ENCODE results near the gene CASZ1.
A peak's percentile ranks its signal among the peaks of the same experiment; 100 is the strongest.

The CASZ1 gene

DNA sequence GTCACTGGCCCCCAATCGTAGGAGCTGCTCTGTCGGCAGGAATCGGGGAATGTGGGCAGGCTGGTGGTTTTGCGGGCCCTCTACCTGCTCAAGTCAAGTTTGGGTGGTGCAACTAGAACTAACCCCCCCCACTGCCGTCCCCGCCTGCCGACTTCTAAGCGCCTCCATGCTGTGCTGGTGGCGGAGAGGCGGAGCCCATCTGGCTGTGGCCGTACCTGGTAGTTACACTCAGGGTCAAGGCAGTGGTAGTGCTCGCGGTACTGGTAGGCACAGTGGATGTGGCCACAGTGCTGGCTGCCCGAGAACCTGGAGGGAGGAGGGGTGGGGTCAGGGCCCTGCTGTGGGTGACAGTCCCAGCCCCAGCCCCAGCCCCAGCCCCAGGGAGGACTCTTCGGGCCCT, 140.0 kb downstream of the CASZ1 start:
- H3K36me3 ChIP-seq (ENCODE audit: control insufficient read depth, low read depth, low read length), result no peaks in the 10 kb centered on the region
- no peaks in the 10 kb centered on the region for H3K9me3 ChIP-seq (ENCODE audit: control insufficient read depth, low read depth, low read length)
- no peak overlapping the region for H3K27ac ChIP-seq (ENCODE audit: low read length)
- H3K27me3 ChIP-seq (ENCODE audit: control insufficient read depth, insufficient read depth, low read length), result peaks cover 11% of the 10 kb centered on the region
- no peak overlapping the region for H3K9ac ChIP-seq (ENCODE audit: low read length)
- no peak overlapping the region for H3K4me3 ChIP-seq (ENCODE audit: low read length)
- H3K4me1 ChIP-seq (ENCODE audit: control insufficient read depth, low read depth, low read length), result peaks cover 6% of the 10 kb centered on the region

DNA sequence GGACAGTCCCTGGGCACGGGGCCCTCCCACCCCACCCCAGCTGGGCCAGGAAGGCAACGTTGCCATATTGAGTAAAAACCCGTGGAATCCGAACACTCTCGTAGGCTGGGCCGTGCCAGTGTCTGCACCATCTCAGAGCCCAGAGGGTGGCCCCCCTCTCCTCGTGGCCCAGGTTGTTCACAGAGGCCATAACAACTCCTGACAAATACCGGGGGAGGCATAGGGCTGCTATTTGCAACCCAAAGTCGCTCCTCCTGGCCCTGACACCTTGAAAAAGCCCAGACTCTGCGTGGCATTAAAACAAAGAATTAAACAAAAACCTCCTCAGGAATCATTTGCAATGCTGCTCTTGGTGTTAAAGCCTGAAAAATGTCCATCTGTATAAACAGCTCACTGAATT, 141.4 kb downstream of the CASZ1 start:
- no peak overlapping the region for H3K9ac ChIP-seq (ENCODE audit: low read length)
- no peak overlapping the region for H3K27ac ChIP-seq (ENCODE audit: low read length)
- H3K4me3 ChIP-seq (ENCODE audit: low read length), result no peak overlapping the region
- H3K4me1 ChIP-seq (ENCODE audit: control insufficient read depth, low read depth, low read length), result peaks cover 12% of the 10 kb centered on the region
- peaks cover 25% of the 10 kb centered on the region for H3K27me3 ChIP-seq (ENCODE audit: control insufficient read depth, insufficient read depth, low read length)
- H3K9me3 ChIP-seq (ENCODE audit: control insufficient read depth, low read depth, low read length), result no peaks in the 10 kb centered on the region
- no peaks in the 10 kb centered on the region for H3K36me3 ChIP-seq (ENCODE audit: control insufficient read depth, low read depth, low read length)

DNA sequence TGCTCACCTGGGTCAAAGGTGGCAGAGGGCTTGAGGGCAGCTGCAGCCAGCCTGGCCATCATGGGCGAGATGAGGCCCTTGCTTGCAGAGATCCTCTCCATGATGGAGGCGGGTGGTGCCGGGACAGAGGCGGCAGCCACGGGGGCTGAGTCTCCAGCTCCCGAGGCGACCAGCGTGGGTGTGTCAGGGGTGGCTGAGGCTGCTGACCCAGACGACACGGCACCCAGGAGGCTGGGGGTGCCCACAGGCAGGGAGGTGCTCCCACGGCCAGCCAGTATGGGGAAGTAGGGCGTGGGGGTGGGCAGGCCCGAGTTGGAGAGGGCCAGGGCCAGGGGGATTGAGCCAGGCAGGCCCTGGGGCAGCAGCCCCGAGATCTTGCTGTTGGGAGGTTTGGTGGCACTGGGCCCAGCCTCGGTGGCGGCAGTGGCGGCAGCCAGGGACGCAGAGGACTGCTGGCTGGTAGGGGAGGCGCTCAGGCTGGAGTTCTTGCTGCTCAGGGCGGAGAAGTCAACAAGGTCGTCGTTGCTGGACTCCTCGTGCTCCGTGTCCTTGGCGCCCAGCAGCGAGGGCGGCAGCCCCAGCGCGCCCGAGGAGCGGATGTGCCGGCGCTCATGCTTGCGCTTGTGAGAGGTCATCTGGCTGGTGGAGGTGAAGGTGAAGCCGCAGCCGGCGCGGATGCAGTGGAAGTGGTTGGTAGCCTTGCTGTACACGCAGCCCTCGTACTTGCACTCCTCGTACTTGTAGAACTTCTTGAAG, 142.9 kb downstream of the CASZ1 start:
- no peak overlapping the region for H3K27ac ChIP-seq (ENCODE audit: low read length)
- H3K36me3 ChIP-seq (ENCODE audit: control insufficient read depth, low read depth, low read length), result no peaks in the 10 kb centered on the region
- H3K9me3 ChIP-seq (ENCODE audit: control insufficient read depth, low read depth, low read length), result no peaks in the 10 kb centered on the region
- H3K27me3 ChIP-seq (ENCODE audit: control insufficient read depth, insufficient read depth, low read length), result peaks cover 37% of the 10 kb centered on the region
- peaks cover 21% of the 10 kb centered on the region for H3K4me1 ChIP-seq (ENCODE audit: control insufficient read depth, low read depth, low read length)
- H3K9ac ChIP-seq (ENCODE audit: low read length), result no peak overlapping the region
- no peak overlapping the region for H3K4me3 ChIP-seq (ENCODE audit: low read length)

DNA sequence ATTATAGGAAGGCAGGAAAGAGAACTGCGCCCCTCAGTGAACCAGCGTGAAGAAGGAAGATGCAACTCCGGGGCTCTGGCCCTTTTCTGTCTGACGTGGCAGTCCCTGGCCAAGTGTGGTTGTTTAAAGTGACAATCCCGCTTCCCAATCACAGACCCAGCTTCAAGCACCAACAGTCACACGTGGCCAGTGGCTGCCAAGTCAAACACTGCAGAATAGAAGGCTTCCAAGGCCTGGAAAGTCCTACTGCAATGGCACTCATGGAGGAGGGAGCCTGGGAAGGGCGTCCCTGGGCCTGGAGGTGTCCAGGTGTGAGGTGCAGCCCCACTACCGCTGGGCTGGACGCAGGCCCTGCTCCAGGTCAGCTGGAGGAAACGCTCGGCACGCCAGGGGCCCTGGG, 143.8 kb downstream of the CASZ1 start:
- H3K27ac ChIP-seq (ENCODE audit: low read length), result no peak overlapping the region
- no peak overlapping the region for H3K4me3 ChIP-seq (ENCODE audit: low read length)
- H3K27me3 ChIP-seq (ENCODE audit: control insufficient read depth, insufficient read depth, low read length), result peaks cover 43% of the 10 kb centered on the region
- H3K9me3 ChIP-seq (ENCODE audit: control insufficient read depth, low read depth, low read length), result no peaks in the 10 kb centered on the region
- H3K4me1 ChIP-seq (ENCODE audit: control insufficient read depth, low read depth, low read length), result peaks cover 21% of the 10 kb centered on the region
- no peaks in the 10 kb centered on the region for H3K36me3 ChIP-seq (ENCODE audit: control insufficient read depth, low read depth, low read length)
- H3K9ac ChIP-seq (ENCODE audit: low read length), result no peak overlapping the region

DNA sequence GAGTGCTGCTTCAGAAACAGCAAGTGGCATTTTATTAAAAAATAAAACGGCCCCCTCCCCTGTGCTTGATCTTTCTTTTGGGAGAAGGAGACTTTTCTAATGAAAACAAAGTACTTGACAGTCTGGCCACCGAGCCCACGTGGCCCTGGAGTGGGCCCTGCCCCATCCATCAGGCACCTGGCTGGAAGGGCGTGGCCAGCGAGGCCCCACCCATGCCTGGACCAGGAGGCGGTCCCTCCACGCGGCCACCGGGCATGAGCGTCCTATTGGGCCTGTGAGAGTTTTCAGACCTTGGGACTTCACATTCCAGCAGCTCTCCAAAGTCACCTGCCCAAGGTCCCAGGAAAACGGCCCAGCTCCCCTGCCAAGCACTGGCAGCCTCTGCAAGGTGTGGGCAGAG, 144.7 kb downstream of the CASZ1 start:
- Histone ChIP-seq H3K4me1 (ENCODE audit: control insufficient read depth, low read depth, low read length) (peaks cover 21% of the 10 kb centered on the region), H3K27ac (ENCODE audit: low read length) (no peak overlapping the region), H3K4me3 (ENCODE audit: low read length) (peak overlapping the region; percentile 33), H3K27me3 (ENCODE audit: control insufficient read depth, insufficient read depth, low read length) (peaks cover 43% of the 10 kb centered on the region), H3K9me3 (ENCODE audit: control insufficient read depth, low read depth, low read length) (no peaks in the 10 kb centered on the region), H3K36me3 (ENCODE audit: control insufficient read depth, low read depth, low read length) (no peaks in the 10 kb centered on the region), H3K9ac (ENCODE audit: low read length) (no peak overlapping the region)

DNA sequence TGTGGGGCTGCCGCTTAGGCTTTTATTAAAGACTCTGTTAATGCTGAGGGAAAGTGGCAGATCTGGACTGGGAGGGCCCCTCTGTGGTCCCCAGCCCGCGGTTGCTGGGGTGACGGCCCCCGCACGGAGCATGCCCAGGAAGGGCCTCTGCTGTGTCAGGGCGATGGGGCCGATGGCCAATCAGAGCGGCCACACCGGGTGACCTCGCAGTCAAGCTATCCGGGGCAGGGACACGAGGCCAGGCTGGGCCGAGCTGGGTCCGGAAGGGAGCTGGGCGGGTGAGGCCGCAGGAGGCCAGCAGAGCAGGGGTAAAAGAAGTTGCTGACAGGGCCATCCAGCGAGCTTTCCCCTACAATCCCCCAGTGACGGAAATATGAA, 145.1 kb downstream of the CASZ1 start:
- Histone ChIP-seq H3K4me3 (ENCODE audit: low read length) (peak overlapping the region; percentile 33), H3K9me3 (ENCODE audit: control insufficient read depth, low read depth, low read length) (no peaks in the 10 kb centered on the region), H3K9ac (ENCODE audit: low read length) (no peak overlapping the region), H3K36me3 (ENCODE audit: control insufficient read depth, low read depth, low read length) (no peaks in the 10 kb centered on the region), H3K27ac (ENCODE audit: low read length) (no peak overlapping the region), H3K27me3 (ENCODE audit: control insufficient read depth, insufficient read depth, low read length) (peaks cover 43% of the 10 kb centered on the region), H3K4me1 (ENCODE audit: control insufficient read depth, low read depth, low read length) (peaks cover 21% of the 10 kb centered on the region)

DNA sequence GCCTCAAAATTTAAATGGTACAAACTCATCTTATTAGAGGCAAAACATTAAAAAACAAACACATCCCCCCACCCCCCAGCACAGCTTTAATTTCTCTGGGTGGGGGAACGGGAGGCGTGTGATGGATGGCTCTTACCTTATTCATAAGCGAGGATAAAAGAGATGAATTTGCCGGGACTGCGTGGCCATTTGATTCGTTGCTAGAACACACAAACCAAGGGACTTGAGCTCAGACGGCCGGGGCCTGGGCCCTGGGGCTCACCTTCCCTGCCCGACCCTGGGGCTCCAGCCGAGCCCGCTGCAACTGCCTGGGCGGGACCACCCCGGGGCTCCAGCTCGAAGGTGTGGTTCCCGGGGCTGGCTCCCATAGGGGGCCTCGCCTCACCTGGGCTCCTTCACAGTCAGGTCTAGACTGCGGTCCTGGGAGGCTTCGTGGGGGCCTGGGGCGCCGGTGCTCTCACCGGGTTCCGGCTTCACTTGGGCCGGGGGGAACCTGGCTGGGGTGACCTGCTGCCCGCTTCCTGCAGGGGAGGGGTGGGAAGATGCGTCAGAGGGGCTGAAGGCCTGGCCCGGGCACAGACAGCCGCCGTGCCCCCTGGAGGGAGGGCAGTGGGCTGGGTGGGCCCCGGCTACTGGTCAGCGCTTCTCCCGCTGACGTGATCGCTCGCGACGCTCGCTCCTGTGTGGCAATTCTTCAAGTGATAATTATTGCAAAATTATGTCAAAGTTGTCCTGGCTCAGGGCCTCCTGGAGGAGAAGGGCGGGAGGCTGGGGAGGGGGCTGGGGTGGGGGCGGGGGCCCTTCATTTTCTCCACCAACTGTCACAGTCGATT, 145.7 kb downstream of the CASZ1 start:
- Histone ChIP-seq H3K9ac (ENCODE audit: low read length) (no peak overlapping the region), H3K27me3 (ENCODE audit: control insufficient read depth, insufficient read depth, low read length) (peaks cover 43% of the 10 kb centered on the region), H3K9me3 (ENCODE audit: control insufficient read depth, low read depth, low read length) (no peaks in the 10 kb centered on the region), H3K36me3 (ENCODE audit: control insufficient read depth, low read depth, low read length) (no peaks in the 10 kb centered on the region), H3K4me1 (ENCODE audit: control insufficient read depth, low read depth, low read length) (peaks cover 21% of the 10 kb centered on the region), H3K4me3 (ENCODE audit: low read length) (peak overlapping the region; percentile 59), H3K27ac (ENCODE audit: low read length) (no peak overlapping the region)

DNA sequence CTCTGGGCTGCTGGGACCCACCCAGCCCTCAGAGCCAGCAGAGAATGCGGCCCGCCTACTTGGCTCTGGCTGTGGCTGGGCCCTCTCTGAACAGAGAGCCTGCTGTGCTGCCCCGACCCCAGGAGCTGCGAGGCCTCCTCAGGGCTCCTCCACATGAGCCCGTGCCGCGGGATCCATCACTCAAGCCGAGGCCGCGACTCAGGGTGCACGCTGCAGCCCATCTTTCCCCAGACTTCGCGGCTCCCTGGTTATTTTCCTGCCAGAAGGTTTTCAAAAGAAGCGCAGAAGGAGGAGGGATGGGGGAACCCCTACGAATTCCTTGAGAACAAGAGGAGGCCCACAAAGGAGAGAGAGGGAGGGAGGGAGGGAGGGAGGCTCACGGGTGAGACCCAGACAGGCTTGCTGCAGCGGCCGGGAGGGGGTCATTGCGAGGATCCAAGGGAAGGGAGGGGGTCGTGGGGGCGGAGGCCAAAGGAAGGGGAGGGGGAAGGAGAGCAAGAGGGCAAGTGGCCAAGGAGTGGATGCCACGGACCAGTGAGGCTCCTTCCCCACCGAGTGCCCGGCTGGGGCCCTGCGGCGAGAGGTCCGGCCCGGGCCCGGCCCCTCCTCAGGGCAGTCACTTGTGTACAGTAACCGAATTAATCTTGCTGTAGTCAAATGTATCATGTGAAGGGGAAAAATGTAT, 146.8 kb downstream of the CASZ1 start:
- peaks cover 43% of the 10 kb centered on the region for H3K27me3 ChIP-seq (ENCODE audit: control insufficient read depth, insufficient read depth, low read length)
- no peak overlapping the region for H3K27ac ChIP-seq (ENCODE audit: low read length)
- no peaks in the 10 kb centered on the region for H3K9me3 ChIP-seq (ENCODE audit: control insufficient read depth, low read depth, low read length)
- H3K4me1 ChIP-seq (ENCODE audit: control insufficient read depth, low read depth, low read length), result peaks cover 21% of the 10 kb centered on the region
- peak overlapping the region; percentile 59 for H3K4me3 ChIP-seq (ENCODE audit: low read length)
- H3K36me3 ChIP-seq (ENCODE audit: control insufficient read depth, low read depth, low read length), result no peaks in the 10 kb centered on the region
- H3K9ac ChIP-seq (ENCODE audit: low read length), result no peak overlapping the region

DNA sequence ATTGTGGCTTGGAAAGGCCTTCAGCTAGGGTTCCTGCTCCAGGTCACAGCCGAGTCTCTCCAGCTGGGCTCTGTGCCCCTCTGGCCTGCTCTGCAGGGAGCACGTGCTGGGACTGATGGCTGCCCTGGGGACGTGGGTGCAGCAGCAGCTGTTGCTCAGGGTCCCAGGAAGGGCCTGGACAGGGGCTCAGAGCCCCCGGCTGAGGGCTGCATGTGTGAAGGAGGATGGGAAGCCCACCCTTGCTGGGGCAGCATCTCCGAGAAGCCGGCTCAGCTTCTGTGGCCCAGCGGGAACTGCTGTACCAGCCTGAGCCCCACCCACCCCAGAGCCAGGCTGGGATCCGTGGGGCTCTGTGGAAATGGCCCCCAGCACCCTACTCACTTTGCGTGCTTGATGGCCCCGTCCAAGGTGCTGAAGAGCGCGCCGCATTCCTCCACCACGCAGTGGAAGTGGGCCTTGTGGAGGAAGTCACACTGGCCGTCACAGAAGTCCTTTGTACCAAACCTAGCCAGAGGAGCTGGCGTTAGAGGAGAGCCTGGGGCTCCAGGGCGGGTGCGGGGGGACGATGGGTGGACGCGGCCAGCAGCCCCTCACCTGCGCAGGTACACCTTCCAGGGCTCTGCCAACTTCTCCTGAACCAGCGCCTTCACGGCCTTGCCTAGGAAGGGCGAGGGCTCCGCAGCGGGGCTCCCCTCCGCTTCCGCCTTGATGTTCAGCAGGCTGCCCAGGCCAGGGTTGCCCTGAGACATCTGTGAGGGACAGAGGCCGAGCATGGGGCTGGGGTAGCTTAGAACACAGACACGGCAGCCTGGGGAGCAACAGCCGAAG, 147.5 kb downstream of the CASZ1 start:
- Histone ChIP-seq H3K4me3 (ENCODE audit: low read length) (peak overlapping the region; percentile 48), H3K36me3 (ENCODE audit: control insufficient read depth, low read depth, low read length) (no peaks in the 10 kb centered on the region), H3K27me3 (ENCODE audit: control insufficient read depth, insufficient read depth, low read length) (peaks cover 43% of the 10 kb centered on the region), H3K27ac (ENCODE audit: low read length) (no peak overlapping the region), H3K4me1 (ENCODE audit: control insufficient read depth, low read depth, low read length) (peaks cover 21% of the 10 kb centered on the region), H3K9me3 (ENCODE audit: control insufficient read depth, low read depth, low read length) (no peaks in the 10 kb centered on the region), H3K9ac (ENCODE audit: low read length) (no peak overlapping the region)

DNA sequence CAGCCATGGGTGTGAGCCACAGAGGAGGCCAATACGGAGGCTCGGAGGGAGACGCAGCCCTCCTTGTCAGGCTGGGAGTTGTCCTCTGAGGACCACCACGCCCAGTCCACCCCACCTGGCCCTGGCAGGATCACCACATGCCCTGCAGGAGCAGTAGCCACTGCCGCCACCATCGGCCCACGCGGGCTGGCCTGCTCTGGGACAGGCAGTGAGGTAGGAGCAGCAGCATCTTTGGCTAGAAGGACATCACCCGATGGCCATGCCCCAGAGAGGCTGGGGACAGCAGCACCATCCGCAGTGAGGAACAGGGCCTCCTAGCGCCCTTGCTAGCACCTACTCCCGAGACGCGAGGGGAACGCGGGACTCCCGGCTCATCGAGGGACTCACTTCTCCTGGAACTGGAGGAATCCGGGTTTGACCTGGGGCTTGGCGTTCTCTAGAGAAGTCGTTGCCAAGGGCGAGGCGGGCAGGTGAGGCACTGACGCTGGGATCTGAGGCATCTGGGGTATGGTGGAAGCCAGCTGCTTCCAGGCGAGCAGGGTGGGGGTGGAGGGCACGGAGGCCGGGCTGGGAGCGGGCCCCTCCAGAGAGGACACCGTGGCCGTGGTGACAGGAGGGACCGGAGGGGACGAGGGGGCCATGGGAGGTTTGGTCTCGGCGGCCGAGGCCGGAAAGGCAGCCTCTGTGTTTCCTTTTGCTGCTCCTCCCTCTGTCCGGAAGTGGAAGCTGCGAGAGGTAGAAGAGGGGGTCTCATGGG, 148.9 kb downstream of the CASZ1 start:
- Histone ChIP-seq H3K27me3 (ENCODE audit: control insufficient read depth, insufficient read depth, low read length) (peaks cover 43% of the 10 kb centered on the region), H3K36me3 (ENCODE audit: control insufficient read depth, low read depth, low read length) (no peaks in the 10 kb centered on the region), H3K4me1 (ENCODE audit: control insufficient read depth, low read depth, low read length) (peaks cover 21% of the 10 kb centered on the region), H3K4me3 (ENCODE audit: low read length) (no peak overlapping the region), H3K9ac (ENCODE audit: low read length) (no peak overlapping the region), H3K27ac (ENCODE audit: low read length) (no peak overlapping the region), H3K9me3 (ENCODE audit: control insufficient read depth, low read depth, low read length) (no peaks in the 10 kb centered on the region)

Data from iPS-18a (cell line).